IMR-90 (cell line): Measurements from ENCODE around the gene ARHGEF10L. TPM values are rescaled to one million over a fixed set of nuclear protein-coding genes. Genes with fewer than 3 reads are reported as not detected.

Experiments
- ATAC-seq: fragments of 200-7000 bp; cut with Tn5 transposase; 2 replicates; pipeline ENCODE4 v1.9.1; 2020; ENCODE audit warnings: low read depth, mild to moderate bottlenecking, moderate library complexity
- BruUV-seq: library from RNA; stranded (reverse); fragments of 400-500 nt; replicated peaks from 2 replicates; lab custom pipeline; 2021; lab: Mats Ljungman, UMichigan
- CTCF ChIA-PET: fragments of 300-600 bp; formaldehyde crosslinking; extraction: SDS; loops from one replicate; lab custom pipeline; 2021; ENCODE audit warnings: antibody characterized with exemption; lab: Yijun Ruan, JAX
- POLR2A ChIA-PET: fragments of 300-600 bp; sonication (Branson Sonifier 250); formaldehyde crosslinking; loops from one replicate; lab custom pipeline; 2022; ENCODE audit warnings: antibody characterized with exemption; ENCODE audit not compliant: unreplicated experiment; lab: Charles Lee
- DNase-seq: peaks from one replicate; pipeline ENCODE4 v3.0.0; 2013
- H2AFZ ChIP-seq: replicated peaks from 2 replicates; pipeline ENCODE3; 2013; ENCODE audit warnings: low read length, mild to moderate bottlenecking; ENCODE audit not compliant: poor library complexity
- H2AK5ac ChIP-seq: 2 replicates; pipeline ENCODE4 v1.6.1; 2013; ENCODE audit warnings: low read depth, low read length, inconsistent platforms
- H2AK9ac ChIP-seq: replicated peaks from 2 replicates; pipeline ENCODE3; 2013; ENCODE audit warnings: mild to moderate bottlenecking, low read depth, low read length, moderate library complexity; ENCODE audit not compliant: poor library complexity
- H2BK120ac ChIP-seq: 2 replicates; pipeline ENCODE4 v1.6.1; 2013; ENCODE audit warnings: low read depth, low read length, inconsistent platforms
- H2BK15ac ChIP-seq: 3 replicates; pipeline ENCODE4 v1.6.1; 2013; ENCODE audit warnings: low read depth, low read length, inconsistent platforms
- H2BK20ac ChIP-seq: 2 replicates; pipeline ENCODE4 v1.6.1; 2013; ENCODE audit warnings: low read depth, mild to moderate bottlenecking, inconsistent platforms, low read length, moderate library complexity
- H2BK5ac ChIP-seq: 2 replicates; pipeline ENCODE4 v1.6.1; 2013; ENCODE audit warnings: mild to moderate bottlenecking, low read depth, low read length, inconsistent platforms; ENCODE audit not compliant: poor library complexity, severe bottlenecking
- H3K14ac ChIP-seq: replicated peaks from 2 replicates; pipeline ENCODE4 v1.6.1; 2013; ENCODE audit warnings: low read depth, low read length, inconsistent platforms
- H3K18ac ChIP-seq: 2 replicates; pipeline ENCODE4 v1.6.1; 2013; ENCODE audit warnings: low read depth, low read length, control low read depth
- H3K23ac ChIP-seq: 2 replicates; pipeline ENCODE4 v1.6.1; 2013; ENCODE audit warnings: low read depth, low read length, inconsistent platforms
- H3K27ac ChIP-seq: 2 replicates; pipeline ENCODE4 v1.5.1; 2013; ENCODE audit warnings: mild to moderate bottlenecking, control low read depth, low read length; ENCODE audit not compliant: insufficient read depth
- H3K27me3 ChIP-seq: 2 replicates; pipeline ENCODE4 v1.6.1; 2013; ENCODE audit warnings: low read length; ENCODE audit not compliant: control insufficient read depth, insufficient read depth
- H3K36me3 ChIP-seq: 2 replicates; pipeline ENCODE4 v1.6.1; 2013; ENCODE audit warnings: low read length, mixed read lengths; ENCODE audit not compliant: control insufficient read depth, insufficient read depth
- H3K4ac ChIP-seq: 2 replicates; pipeline ENCODE4 v1.6.1; 2013; ENCODE audit warnings: low read depth, low read length, inconsistent platforms
- H3K4me1 ChIP-seq: 2 replicates; pipeline ENCODE4 v1.6.1; 2013; ENCODE audit warnings: low read length, mixed read lengths; ENCODE audit not compliant: control insufficient read depth, insufficient read depth
- H3K4me2 ChIP-seq: 2 replicates; pipeline ENCODE4 v1.6.1; 2013; ENCODE audit warnings: low read depth, mild to moderate bottlenecking, control low read depth, low read length, moderate library complexity
- H3K4me3 ChIP-seq: 2 replicates; pipeline ENCODE4 v1.5.1; 2013; ENCODE audit warnings: low read depth, mild to moderate bottlenecking, control low read depth, low read length, moderate library complexity; ENCODE audit not compliant: insufficient read depth
- H3K56ac ChIP-seq: 2 replicates; pipeline ENCODE4 v1.6.1; 2013; ENCODE audit warnings: low read length, inconsistent platforms; ENCODE audit not compliant: insufficient read depth; ENCODE audit errors: extremely low read depth
- H3K79me1 ChIP-seq, 2 experiments: 2 replicates each; pipeline ENCODE4 v1.6.1; 2013; ENCODE audit warnings: low read length in 2 of 2, inconsistent platforms in 1 of 2, low read depth in 1 of 2
- H3K9ac ChIP-seq: 2 replicates; pipeline ENCODE4 v1.6.1; 2013; ENCODE audit warnings: low read depth, low read length, control low read depth
- H3K9me1 ChIP-seq: 2 replicates; pipeline ENCODE4 v1.6.1; 2013; ENCODE audit warnings: low read length, inconsistent platforms; ENCODE audit not compliant: insufficient read depth
- H3K9me3 ChIP-seq: 2 replicates; pipeline ENCODE4 v1.6.1; 2013; ENCODE audit warnings: low read length; ENCODE audit not compliant: control insufficient read depth, insufficient read depth
- H4K20me1 ChIP-seq: 2 replicates; pipeline ENCODE4 v1.6.1; 2013; ENCODE audit warnings: low read length, inconsistent platforms; ENCODE audit not compliant: insufficient read depth
- H4K5ac ChIP-seq: 2 replicates; pipeline ENCODE4 v1.6.1; 2013; ENCODE audit warnings: mild to moderate bottlenecking, low read depth, low read length, control low read depth
- H4K8ac ChIP-seq, 2 experiments: 2 replicates each; pipeline ENCODE4 v1.6.1; 2013; ENCODE audit warnings: low read depth in 2 of 2, low read length in 2 of 2, control low read depth in 1 of 2, inconsistent platforms in 1 of 2
- H4K91ac ChIP-seq: 2 replicates; pipeline ENCODE4 v1.6.1; 2013; ENCODE audit warnings: low read depth, low read length, inconsistent platforms; ENCODE audit not compliant: insufficient read depth
- ELK1 ChIP-seq: fragments of 150-350 bp; IDR thresholded peaks from 2 replicates; pipeline ENCODE4 v1.6.1; 2016; ENCODE audit warnings: low read depth, mild to moderate bottlenecking, low read length, moderate library complexity, borderline replicate concordance
- WGBS, 2 experiments: methylation state at CpG; one replicate each; pipeline versions ENCODE4 v1.1.5 to v1.1.7; 2013; ENCODE audit warnings: missing lambda C conversion rate in 2 of 2; ENCODE audit not compliant: insufficient read length in 1 of 2; ENCODE audit errors: extremely low coverage in 2 of 2; 5-methylcytosine and 5-hydroxymethylcytosine counted together
- dilution Hi-C: fragments of 300-500 bp; cut with HindIII; formaldehyde crosslinking; loops from one replicate; pipeline ENCODE4 v1.14.3; 2018; ENCODE audit warnings: low sequenced_read_pairs; ENCODE audit not compliant: unreplicated experiment
- in situ Hi-C: fragments of 300-500 bp; cut with MboI; formaldehyde crosslinking; loops from 3 replicates; pipeline ENCODE4 v1.14.3; 2019; ENCODE audit warnings: low sequenced_read_pairs, inconsistent platforms, mixed read lengths
- intact Hi-C: fragments of 100-400 bp; cut with micrococcal nuclease; formaldehyde crosslinking; loops from 2 replicates; pipeline ENCODE4 v1.10.0; 2022
- polyA plus RNA-seq, 3 experiments: library from polyadenylated mRNA; depleted of rRNA; stranded (reverse); fragments of >200 nt; gene quantifications; 2 replicates each; pipeline ENCODE4 v1.2.3, GENCODE V29; 2012; ENCODE audit warnings: low replicate concordance in 1 of 3
- total RNA-seq: library from RNA; depleted of rRNA; stranded (reverse); fragments of >200 nt; gene quantifications from 2 replicates; pipeline ENCODE4 v1.2.3, GENCODE V29; 2012

The ARHGEF10L gene
- total and polyA plus RNA-seq, 2 of the 4 experiments (the other 2 are of a cell fraction) = 4.8 to 12.4 TPM

DNA sequence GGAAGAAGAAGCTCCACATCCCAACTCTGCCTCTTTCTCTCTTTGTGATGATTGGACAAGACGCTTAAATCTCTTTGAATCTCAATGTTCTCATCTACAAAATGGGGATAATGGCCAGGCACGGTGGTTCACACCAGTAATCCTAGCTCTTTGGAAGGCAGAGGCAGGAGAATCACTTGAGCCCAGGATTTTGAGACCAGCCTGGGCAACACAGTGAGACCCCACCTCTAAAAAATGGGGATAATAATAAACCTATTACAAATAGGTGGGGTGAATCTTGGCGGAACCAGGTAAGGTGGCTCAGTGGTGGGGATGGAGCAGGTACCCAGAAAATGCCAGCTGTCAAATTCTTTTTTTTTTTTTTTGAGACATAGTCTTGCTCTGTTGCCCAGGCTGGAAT lies 29.4 kb upstream of the ARHGEF10L start:
- CTCF ChIA-PET = interaction anchor here (0.8 kb wide), 1 partner anchor 16 kb away, joined by 4 read pairs; no protein-coding TSS in a partner anchor

More for the DNA sequence above, 29.4 kb upstream of the ARHGEF10L start:
- Histone ChIP-seq H2AK5ac (no peak overlapping the region), H3K4ac (no peak overlapping the region), H3K36me3 (no peaks in the 10 kb centered on the region), H3K9ac (no peak overlapping the region), H2AK9ac (no peak overlapping the region), H4K8ac (no peak overlapping the region), H3K9me3 (no peaks in the 10 kb centered on the region), H2BK20ac (no peak overlapping the region), H3K18ac (no peak overlapping the region), H3K4me2 (no peak overlapping the region), H3K9me1 (no peaks in the 10 kb centered on the region), H4K91ac (no peak overlapping the region), H2BK120ac (no peak overlapping the region), H2BK5ac (no peak overlapping the region), H3K23ac (no peak overlapping the region), H4K5ac (no peak overlapping the region), H2AFZ (no peak overlapping the region), H3K4me1 (no peaks in the 10 kb centered on the region), H4K20me1 (no peaks in the 10 kb centered on the region), H3K4me3 (no peak overlapping the region), H3K27ac (no peak overlapping the region), H3K27me3 (peaks cover 10% of the 10 kb centered on the region), H3K56ac (no peak overlapping the region), H2BK15ac (no peak overlapping the region), H3K14ac (no peak overlapping the region), H3K79me1 (no peaks in the 10 kb centered on the region)
- WGBS, 2 experiments = no CpG with 5 or more reads among the region's 3 CpGs
- DNase-seq (no peak), ATAC-seq (no peak)
- in situ Hi-C loops = no loop called here
- no peak for TF ChIP-seq ELK1
- POLR2A ChIA-PET = no interaction called here
- BruUV-seq = no TSS peak
- dilution Hi-C loops = no loop called here
- intact Hi-C loops = no loop called here
